Hematopoietic multipotent progenitor cell treated with erythropoietin and hydrocortisone succinate and interleukin-3 and kit ligand, for 15 days (in vitro differentiated cells): ENCODE data around the gene STRC.
"Not testable (repeated sequence)": the region's sequence is repeated elsewhere in the genome, so short reads cannot be mapped to it uniquely, and the experiment has no call there.

ENCODE experiments used
- DNase-seq: peaks from one replicate; pipeline ENCODE4 v3.0.0-alpha.2; 2015; ENCODE audit warnings: low spot score

STRC gene

GRCh38 chr15:43563793-43564192, 54.8 kb downstream of the STRC start:
- DNase-seq: not testable (repeated sequence)

DNA sequence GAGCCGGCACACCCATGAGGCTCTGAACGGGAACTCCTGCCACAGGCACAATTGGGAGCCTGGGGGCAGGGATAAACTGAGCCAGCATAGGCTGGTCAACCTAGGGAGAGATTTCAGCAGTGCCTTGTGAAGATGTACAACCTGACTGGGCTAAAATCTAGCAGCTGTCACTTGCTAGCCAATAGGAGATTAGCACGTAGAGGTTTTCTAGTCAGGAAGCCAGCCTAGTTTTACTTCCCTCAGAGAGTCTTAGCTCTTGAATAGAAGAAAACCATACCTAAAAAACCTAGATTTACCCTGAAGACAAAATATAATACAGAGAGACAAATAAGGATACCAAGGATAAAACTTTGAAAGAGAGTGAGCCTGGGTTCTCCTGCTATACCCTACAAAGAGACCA, 55.8 kb downstream of the STRC start:
- not testable (repeated sequence) for DNase-seq

GRCh38 chr15:43552986-43553385, 65.6 kb downstream of the STRC start:
- DNase-seq: no peak

DNA sequence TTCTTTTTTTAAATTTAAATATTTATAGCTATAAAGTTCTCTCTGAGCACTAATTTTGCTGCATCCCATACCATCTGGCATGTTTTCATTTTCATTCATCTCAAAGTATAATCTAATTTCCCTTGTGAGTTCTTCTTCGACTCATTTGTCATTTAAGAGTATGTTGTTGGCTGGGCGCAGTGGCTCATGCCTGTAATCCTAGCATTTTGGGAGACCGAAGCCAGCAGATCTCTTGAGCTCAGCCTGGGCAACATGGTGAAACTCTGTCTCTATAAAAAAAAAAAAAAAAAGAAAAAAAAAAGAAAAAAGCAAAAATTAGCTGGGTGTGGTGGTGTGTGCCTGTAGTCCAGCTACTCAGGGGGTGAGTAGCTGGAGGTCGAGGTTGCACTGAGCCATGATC, 66.3 kb downstream of the STRC start:
- DNase-seq: no peak

DNA sequence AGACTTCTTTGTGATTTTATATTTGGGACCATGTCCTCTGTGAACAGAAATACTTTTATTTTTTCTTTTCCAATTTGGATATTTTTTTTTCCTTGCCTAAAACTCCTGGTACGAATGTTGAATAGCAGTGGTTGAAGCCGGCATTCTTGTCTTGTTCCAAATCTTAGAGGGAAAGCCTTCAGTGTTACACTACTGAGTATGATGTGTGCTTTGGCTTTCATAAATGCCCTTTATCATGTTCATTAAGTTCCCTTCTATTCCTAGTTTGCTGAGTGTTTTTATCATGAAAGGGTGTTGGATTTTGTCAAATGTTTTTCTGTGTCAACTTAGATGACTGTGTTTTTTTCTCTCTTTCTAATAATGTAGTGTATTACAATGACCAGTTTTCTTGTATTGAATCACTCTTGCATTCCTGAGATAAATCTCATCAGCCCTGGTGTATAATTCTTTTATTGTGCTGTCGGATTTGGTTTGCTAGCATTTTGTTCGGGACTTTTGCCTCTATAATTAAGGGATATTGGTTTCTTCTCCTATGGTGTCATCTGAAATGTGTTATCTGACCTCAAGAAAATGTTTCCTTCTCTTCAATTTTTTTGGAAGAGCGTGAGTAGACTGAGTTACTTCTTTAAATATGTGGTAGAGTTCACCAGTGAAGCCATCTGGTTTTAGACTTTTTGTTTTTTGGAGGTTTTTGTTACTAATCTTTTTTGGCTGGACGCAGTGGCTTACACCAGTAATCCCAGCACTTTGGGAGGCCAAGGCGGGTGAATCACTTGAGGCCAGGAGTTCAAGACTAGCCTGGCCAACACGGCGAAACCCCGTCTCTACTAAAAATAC, 67.9 kb downstream of the STRC start:
- DNase-seq: no peak
